Astrocyte (in vitro differentiated cells and primary cell): ENCODE data around the gene HMHB1.

Source experiments
- CTCF ChIP-seq: IDR thresholded peaks from 2 replicates; pipeline ENCODE4 v1.5.1; 2011; ENCODE audit warnings: low read depth, mild to moderate bottlenecking, inconsistent platforms, low read length, moderate library complexity; ENCODE audit not compliant: insufficient read depth
- EZH2 ChIP-seq: IDR thresholded peaks from 2 replicates; pipeline ENCODE4 v1.6.1; 2012; ENCODE audit warnings: mild to moderate bottlenecking, low read length, inconsistent platforms; ENCODE audit not compliant: insufficient read depth

- no peak for TF ChIP-seq EZH2
- TF ChIP-seq CTCF, result no peak
Observed at GRCh38 chr5:143796753-143797152, 15.2 kb upstream of the HMHB1 start.
